Type B pancreatic cell (in vitro differentiated cells): ENCODE results near the gene HEPACAM. TPM values are rescaled to one million over a fixed set of nuclear protein-coding genes. Genes with fewer than 3 reads are reported as not detected.

Experiments used
- DNase-seq: peaks from one replicate; pipeline ENCODE4 v3.0.0; 2021; ENCODE audit warnings: mixed read lengths; ENCODE audit not compliant: unreplicated experiment; ENCODE audit errors: extremely low spot score
- H3K27ac Mint-ChIP-seq: 2 replicates; pipeline ENCODE4 v1.8.0; 2021; ENCODE audit warnings: mild to moderate bottlenecking, mixed read lengths
- H3K27me3 Mint-ChIP-seq: 2 replicates; pipeline ENCODE4 v1.8.0; 2021; ENCODE audit warnings: mixed read lengths
- H3K36me3 Mint-ChIP-seq: 2 replicates; pipeline ENCODE4 v1.8.0; 2021; ENCODE audit warnings: mixed read lengths
- H3K4me1 Mint-ChIP-seq: one replicate; pipeline ENCODE4 v1.8.0; 2021; ENCODE audit warnings: mixed read lengths; ENCODE audit not compliant: unreplicated experiment
- H3K4me3 Mint-ChIP-seq: 2 replicates; pipeline ENCODE4 v1.8.0; 2021; ENCODE audit warnings: mild to moderate bottlenecking, mixed read lengths
- H3K9me3 Mint-ChIP-seq: 2 replicates; pipeline ENCODE4 v1.8.0; 2021; ENCODE audit warnings: mixed read lengths
- CTCF ChIP-seq: fragments of 200-600 bp; sonication (generic); conservative IDR thresholded peaks from 2 replicates; pipeline ENCODE4 v1.5.0; 2021; ENCODE audit warnings: antibody characterized with exemption, mild to moderate bottlenecking
- total RNA-seq: library from RNA; stranded (reverse); gene quantifications from 2 replicates; pipeline ENCODE4 v1.2.1, GENCODE V29; 2021; ENCODE audit warnings: low replicate concordance

The HEPACAM gene
- total RNA-seq, 1 donor from 2014 or later: 0.43 TPM

GRCh38 chr11:124955035-124955434 is 19.2 kb upstream of the HEPACAM start:
- TF ChIP-seq CTCF: no peak
- Mint-ChIP-seq H3K4me3 (no peak overlapping the region), H3K4me1 (no peaks in the 10 kb centered on the region), H3K36me3 (no peaks in the 10 kb centered on the region), H3K27me3 (no peaks in the 10 kb centered on the region), H3K9me3 (no peaks in the 10 kb centered on the region), H3K27ac (no peak overlapping the region)
- DNase-seq: no peak

GRCh38 chr11:124954590-124954955 is 18.7 kb upstream of the HEPACAM start:
- H3K27me3 Mint-ChIP-seq: no peaks in the 10 kb centered on the region
- no peak for DNase-seq
- no peak overlapping the region for H3K27ac Mint-ChIP-seq
- no peaks in the 10 kb centered on the region for H3K36me3 Mint-ChIP-seq
- no peak for TF ChIP-seq CTCF
- no peak overlapping the region for H3K4me3 Mint-ChIP-seq
- no peaks in the 10 kb centered on the region for H3K4me1 Mint-ChIP-seq
- H3K9me3 Mint-ChIP-seq: no peaks in the 10 kb centered on the region

GRCh38 chr11:124953753-124954589 is 18.1 kb upstream of the HEPACAM start, which contains the start of gene CCDC15:
CCDC15 (plus strand) TSS chr11:124954202; CDS start chr11:124954733, 531 bp downstream.
- Mint-ChIP-seq H3K27me3 (no peaks in the 10 kb centered on the region), H3K4me1 (no peaks in the 10 kb centered on the region), H3K27ac (no peak within 1 kb of the TSS), H3K36me3 (no peaks in the 10 kb centered on the region), H3K9me3 (no peaks in the 10 kb centered on the region), H3K4me3 (no peak within 1 kb of the TSS)
- DNase-seq: peak; percentile 96
- TF ChIP-seq CTCF: no peak

- DNase-seq: no peak
- Mint-ChIP-seq H3K4me3 (no peak overlapping the region), H3K9me3 (peaks cover 7% of the 10 kb centered on the region), H3K36me3 (no peaks in the 10 kb centered on the region), H3K27me3 (no peaks in the 10 kb centered on the region), H3K27ac (no peak overlapping the region), H3K4me1 (no peaks in the 10 kb centered on the region)
- TF ChIP-seq CTCF: no peak
These were observed 15.5 kb upstream of the HEPACAM start for GRCh38 chr11:124951341-124951740.

- no peak overlapping the region for H3K4me3 Mint-ChIP-seq
These were observed 14.9 kb upstream of the HEPACAM start for GRCh38 chr11:124950601-124951330.

More at GRCh38 chr11:124950601-124951330, 14.9 kb upstream of the HEPACAM start:
- Mint-ChIP-seq H3K27ac (no peak overlapping the region), H3K27me3 (no peaks in the 10 kb centered on the region), H3K4me1 (no peaks in the 10 kb centered on the region), H3K36me3 (no peaks in the 10 kb centered on the region), H3K9me3 (peaks cover 7% of the 10 kb centered on the region)
- TF ChIP-seq CTCF: no peak
- DNase-seq: no peak
